NB4 (cell line): ENCODE results near the gene FITM1.

Source experiments
- DNase-seq: peaks from one replicate; pipeline ENCODE4 v3.0.0; 2010; ENCODE audit warnings: low read depth
- H3K4me3 ChIP-seq: one replicate; pipeline ENCODE4 v1.5.1; 2011; ENCODE audit warnings: mild to moderate bottlenecking, low read depth, low read length, moderate library complexity
- CTCF ChIP-seq: IDR thresholded peaks from one replicate; pipeline ENCODE4 v1.5.1; 2012; ENCODE audit warnings: low read depth, low read length
- MAX ChIP-seq: IDR thresholded peaks from 2 replicates; pipeline ENCODE4 v1.6.1; 2011; ENCODE audit warnings: low read depth, low read length
- MYC ChIP-seq: IDR thresholded peaks from 2 replicates; pipeline ENCODE4 v1.6.1; 2011; ENCODE audit warnings: low read depth, low read length
- POLR2A ChIP-seq: IDR thresholded peaks from 2 replicates; pipeline ENCODE4 v1.6.1; 2011; ENCODE audit warnings: mild to moderate bottlenecking; ENCODE audit not compliant: insufficient read length; ENCODE audit errors: extremely low read depth

The FITM1 gene

GRCh38 chr14:24084440-24084839 lies 46.0 kb upstream of the FITM1 start:
- TF ChIP-seq CTCF (no peak), MAX (no peak), POLR2A (no peak), MYC (no peak)

GRCh38 chr14:24085215-24085614 lies 45.2 kb upstream of the FITM1 start:
- no peak overlapping the region for H3K4me3 ChIP-seq
- no peak for DNase-seq
- TF ChIP-seq CTCF (no peak), POLR2A (no peak), MAX (no peak), MYC (no peak)

More at GRCh38 chr14:24084440-24084839, 46.0 kb upstream of the FITM1 start:
- no peak for DNase-seq
- no peak overlapping the region for H3K4me3 ChIP-seq

- no peak for DNase-seq
- TF ChIP-seq MYC: no peak
- TF ChIP-seq CTCF: no peak
- no peak for TF ChIP-seq POLR2A
- no peak for TF ChIP-seq MAX
- H3K4me3 ChIP-seq: no peak overlapping the region
Observed at GRCh38 chr14:24086193-24086955, 44.1 kb upstream of the FITM1 start.

GRCh38 chr14:24087004-24087403 lies 43.5 kb upstream of the FITM1 start:
- TF ChIP-seq MYC (no peak), POLR2A (no peak), MAX (no peak), CTCF (no peak)
- H3K4me3 ChIP-seq: no peak overlapping the region
- DNase-seq: no peak

GRCh38 chr14:24088095-24088494 lies 42.4 kb upstream of the FITM1 start:
- H3K4me3 ChIP-seq: no peak overlapping the region
- TF ChIP-seq CTCF (no peak), POLR2A (no peak), MYC (no peak), MAX (no peak)
- DNase-seq: no peak
